GM18498 (cell line): Measurements from ENCODE around the gene USP32.
"Not testable (repeated sequence)": the region's sequence is repeated elsewhere in the genome, so short reads cannot be mapped to it uniquely, and the experiment has no call there.

ENCODE experiments used
- ATAC-seq: cut with Tn5 transposase; IDR thresholded peaks from one replicate; pipeline ENCODE4 v1.9.1; 2021; ENCODE audit warnings: mild to moderate bottlenecking, moderate library complexity; ENCODE audit not compliant: unreplicated experiment

USP32 gene

DNA sequence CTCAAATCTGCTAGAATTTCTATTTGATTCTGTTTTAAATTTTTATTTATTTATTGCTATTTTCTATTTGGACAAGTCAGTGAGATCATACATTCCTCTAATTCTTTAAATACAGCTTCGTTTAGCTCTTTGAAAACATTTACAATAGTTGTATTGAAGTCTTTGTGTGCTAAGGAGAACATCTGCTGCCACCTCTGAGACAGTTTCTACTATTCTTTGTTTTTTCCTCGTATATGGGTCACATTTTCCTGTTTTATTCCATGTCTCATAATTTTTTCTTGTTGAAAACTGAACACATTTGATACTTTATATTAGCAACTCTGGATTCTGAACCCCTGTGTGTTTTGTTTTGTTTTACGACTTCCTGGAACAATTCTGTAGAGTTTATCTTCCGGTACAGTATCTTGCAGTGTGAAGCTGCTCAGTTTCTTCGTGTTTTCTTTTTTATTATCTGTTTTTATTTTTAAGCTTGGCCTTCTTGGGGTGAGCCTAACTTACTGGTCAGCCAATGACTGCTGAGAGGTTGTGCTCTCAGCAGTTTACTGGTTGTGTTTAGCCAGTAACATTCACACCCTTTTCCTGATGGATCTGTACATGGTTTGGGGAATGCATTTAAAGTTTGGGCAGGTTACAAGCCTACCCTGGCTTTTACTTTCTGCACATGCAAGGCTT lies 143.2 kb downstream of the USP32 start:
- ATAC-seq, result no peak

GRCh38 chr17:60247836-60248461 lies 144.0 kb downstream of the USP32 start:
- ATAC-seq, result no peak

GRCh38 chr17:60244656-60245055 lies 147.3 kb downstream of the USP32 start:
- no peak for ATAC-seq

DNA sequence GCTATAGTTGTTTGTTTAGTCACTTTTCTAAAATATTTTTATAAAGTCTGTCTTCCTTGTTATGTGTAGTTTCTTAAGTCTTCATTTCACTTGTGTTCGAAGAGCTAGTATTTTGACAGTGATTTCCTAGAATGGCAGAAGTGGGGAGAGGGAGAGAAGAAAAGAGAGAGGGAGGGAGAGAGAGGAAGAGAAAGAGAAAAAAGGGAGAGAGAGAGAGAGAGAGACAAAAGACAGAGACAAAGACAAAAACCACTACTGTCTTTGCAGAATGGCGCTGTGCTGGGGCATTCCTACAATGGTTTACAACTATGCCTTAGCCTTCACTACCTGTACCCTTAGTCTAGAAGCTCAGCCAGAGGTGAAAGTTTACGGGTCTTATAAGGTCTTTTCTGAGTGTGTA lies 151.6 kb downstream of the USP32 start:
- ATAC-seq, result no peak

- ATAC-seq, result no peak
These were observed 160.2 kb downstream of the USP32 start for GRCh38 chr17:60231691-60232090.

- no peak for ATAC-seq
These were observed 160.7 kb downstream of the USP32 start for GRCh38 chr17:60231234-60231633.

DNA sequence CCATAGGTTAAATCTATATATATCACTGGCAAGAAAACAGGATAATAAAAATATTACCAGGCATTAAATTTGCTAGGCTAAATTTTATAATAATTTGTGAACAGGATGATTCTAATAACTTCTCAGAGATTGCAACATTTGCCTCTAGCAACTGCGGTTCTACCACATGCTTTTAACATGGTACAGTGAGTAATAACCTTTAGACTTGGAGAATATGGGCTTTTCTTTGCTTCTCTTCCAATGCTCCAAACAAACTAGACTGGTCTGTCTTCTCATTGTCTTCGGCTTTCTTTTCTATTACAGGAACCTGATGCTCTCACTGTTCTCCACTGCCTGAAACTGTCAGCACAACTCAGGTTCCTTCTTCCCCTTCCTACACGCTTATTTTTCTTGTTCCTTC lies 161.6 kb downstream of the USP32 start:
- no peak for ATAC-seq

GRCh38 chr17:60229188-60229802 lies 162.6 kb downstream of the USP32 start:
- no peak for ATAC-seq

DNA sequence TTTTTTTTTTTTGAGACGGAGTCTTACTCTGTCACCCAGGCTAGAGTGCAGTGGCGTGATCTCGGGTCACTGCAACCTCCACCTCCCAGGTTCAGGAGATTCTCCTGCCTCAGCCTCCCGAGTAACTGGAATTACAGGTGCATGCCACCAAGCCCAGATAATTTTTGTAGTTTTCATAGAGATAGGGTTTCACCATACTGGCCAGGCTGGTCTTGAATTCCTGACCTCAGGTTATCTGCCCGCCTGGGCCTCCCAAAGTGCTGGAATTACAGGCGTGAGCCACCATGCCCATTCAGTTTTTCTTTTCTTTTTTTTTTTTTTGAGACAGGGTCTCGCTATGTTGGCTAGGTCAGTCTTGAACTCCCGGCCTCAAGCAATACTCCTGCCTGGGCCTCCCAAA lies 164.7 kb downstream of the USP32 start:
- ATAC-seq, result not testable (repeated sequence)

DNA sequence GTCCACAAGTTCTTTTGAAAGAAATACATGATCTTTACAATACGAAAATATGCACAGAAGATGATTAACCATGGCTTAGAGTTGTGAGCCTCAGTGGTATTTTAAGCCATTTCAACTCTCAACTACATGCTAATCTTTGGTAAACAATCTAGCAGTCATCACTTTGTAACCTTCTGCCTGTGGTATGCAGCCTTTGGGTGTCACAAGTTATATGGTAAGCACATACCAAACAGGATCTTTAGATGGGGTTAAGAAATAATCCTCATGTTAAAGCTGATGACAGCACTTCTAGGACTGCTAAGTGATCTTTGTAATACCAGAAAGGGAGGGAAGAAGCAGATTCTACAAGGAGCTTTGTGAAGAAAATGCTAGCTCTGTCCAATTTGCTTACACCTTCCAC lies 167.9 kb downstream of the USP32 start:
- no peak for ATAC-seq

DNA sequence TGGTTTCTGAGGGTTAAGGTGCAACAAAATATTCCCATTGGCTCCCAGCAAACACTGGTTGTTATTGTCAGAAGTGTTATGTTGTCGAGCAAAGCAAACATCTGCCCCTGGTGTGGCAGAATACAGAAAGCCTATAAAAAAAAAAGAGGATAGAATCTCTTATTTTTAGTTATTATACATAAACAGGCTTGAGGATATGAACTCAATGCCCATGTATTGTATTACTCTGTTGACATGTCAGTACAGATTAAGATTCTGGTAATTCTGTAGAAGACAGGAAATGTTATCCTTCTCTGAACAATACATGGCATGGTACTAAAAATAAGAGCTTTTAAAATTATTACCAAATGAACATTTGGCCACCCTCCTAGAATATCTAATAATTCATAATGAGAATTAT lies 168.5 kb downstream of the USP32 start:
- ATAC-seq, result no peak

DNA sequence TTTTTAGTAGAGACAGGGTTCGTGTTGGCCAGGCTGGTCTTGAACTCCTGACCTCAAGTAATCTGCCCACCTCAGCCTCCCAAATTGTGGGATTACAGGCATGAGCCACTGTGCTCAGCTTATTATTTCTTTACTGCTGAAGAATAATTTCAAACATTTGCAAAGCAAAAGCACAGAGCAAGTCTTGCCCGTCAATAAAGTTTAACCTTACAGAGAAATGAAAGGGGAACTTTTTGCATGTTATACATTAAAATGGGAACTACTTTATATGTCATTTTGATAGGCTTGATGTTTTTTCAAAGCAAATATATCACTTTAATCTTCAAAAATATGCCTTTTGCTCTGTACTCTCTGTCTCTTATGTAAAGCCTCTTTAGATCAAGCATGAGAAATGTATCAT lies 173.2 kb downstream of the USP32 start:
- ATAC-seq, result not testable (repeated sequence)

DNA sequence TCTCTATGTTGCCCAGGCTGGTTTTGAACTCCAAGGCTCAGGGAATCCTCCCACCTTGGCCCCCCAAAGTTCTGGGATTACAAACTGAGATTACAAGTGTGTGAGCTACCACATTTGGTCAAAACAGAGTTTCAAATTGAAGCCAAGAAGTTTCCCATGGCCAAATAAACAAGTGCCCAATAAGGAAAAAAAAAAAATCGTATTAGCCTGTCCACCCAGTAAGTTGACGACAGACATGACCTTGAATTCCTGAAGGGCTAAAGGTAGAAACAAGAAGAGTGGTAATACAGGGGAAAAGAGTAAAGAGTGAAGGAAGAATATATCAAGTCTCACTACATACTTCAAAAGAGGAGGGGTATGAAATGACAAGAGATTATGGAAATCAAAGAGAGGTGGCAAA lies 176.0 kb downstream of the USP32 start:
- ATAC-seq, result not testable (repeated sequence)

GRCh38 chr17:60211282-60211681 lies 180.7 kb downstream of the USP32 start:
- ATAC-seq, result not testable (repeated sequence)

- ATAC-seq, result not testable (repeated sequence)
These were observed 183.6 kb downstream of the USP32 start for GRCh38 chr17:60208302-60208701.

GRCh38 chr17:60205782-60206181 lies 186.2 kb downstream of the USP32 start:
- not testable (repeated sequence) for ATAC-seq

DNA sequence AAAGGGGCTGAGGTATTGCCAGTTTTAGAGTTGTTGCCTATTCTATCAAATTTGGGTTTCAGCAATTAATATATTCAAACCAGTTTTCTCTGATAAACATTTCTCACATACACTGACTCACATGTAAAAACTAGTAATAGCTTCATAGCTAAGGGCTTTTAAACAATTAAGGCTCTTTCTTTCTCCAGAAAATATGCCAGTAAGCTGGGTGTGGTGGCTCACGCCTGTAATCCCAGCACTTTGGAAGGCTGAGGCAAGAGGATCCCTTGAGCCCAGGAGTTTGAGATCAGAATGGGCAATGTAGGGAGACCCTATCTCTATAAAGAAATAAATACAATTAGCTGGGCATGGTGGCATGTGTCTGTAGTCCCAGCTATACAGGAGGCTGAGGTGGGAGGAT lies 193.3 kb downstream of the USP32 start:
- not testable (repeated sequence) for ATAC-seq

- not testable (repeated sequence) for ATAC-seq
These were observed 197.8 kb downstream of the USP32 start for GRCh38 chr17:60194141-60194540.

DNA sequence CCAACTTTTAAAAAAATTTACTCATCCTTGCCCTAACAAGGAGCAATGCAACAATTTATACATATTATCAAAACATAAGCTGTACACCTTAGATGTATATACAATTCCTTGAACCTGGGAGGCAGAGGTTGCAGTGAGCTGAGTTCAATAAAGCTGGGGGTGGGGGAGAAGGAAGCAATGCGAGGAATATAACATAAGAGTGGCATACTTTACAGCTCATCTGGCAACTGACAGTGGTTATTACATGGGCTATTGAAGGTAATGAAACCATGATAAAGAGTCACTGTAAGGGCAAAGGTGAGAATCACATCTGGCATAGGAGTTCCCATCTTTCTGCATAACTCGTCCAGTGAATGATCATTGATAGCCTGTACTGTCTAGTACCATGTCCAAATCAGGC lies 198.5 kb downstream of the USP32 start:
- no peak for ATAC-seq

- ATAC-seq, result not testable (repeated sequence)
These were observed 198.9 kb downstream of the USP32 start for GRCh38 chr17:60193032-60193431.

GRCh38 chr17:60190032-60190431 lies 201.9 kb downstream of the USP32 start:
- not testable (repeated sequence) for ATAC-seq

DNA sequence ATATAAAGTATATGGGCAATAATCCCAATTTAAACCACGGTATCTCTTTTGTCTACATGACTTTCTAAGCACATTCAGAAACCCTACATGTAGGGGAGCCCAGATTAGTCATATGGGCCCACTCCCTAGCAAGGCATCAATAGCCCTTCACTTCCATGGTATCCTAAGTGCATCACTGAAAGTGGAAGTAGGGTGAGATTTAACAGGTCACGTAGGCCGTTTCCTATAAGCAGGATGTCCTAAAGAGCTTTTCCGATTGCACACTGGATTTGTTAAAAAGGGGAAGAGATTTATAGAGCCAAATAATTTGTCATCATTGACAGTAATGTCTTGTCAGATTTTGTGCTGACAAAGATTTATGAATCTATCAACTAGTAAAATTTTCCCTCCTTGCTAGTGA lies 203.2 kb downstream of the USP32 start:
- ATAC-seq, result no peak
